ENCODE results near the gene COL27A1.

- TF ChIP-seq, protein P1, sequence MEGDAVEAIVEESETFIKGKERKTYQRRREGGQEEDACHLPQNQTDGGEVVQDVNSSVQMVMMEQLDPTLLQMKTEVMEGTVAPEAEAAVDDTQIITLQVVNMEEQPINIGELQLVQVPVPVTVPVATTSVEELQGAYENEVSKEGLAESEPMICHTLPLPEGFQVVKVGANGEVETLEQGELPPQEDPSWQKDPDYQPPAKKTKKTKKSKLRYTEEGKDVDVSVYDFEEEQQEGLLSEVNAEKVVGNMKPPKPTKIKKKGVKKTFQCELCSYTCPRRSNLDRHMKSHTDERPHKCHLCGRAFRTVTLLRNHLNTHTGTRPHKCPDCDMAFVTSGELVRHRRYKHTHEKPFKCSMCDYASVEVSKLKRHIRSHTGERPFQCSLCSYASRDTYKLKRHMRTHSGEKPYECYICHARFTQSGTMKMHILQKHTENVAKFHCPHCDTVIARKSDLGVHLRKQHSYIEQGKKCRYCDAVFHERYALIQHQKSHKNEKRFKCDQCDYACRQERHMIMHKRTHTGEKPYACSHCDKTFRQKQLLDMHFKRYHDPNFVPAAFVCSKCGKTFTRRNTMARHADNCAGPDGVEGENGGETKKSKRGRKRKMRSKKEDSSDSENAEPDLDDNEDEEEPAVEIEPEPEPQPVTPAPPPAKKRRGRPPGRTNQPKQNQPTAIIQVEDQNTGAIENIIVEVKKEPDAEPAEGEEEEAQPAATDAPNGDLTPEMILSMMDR (IDR thresholded peaks at IDR 0.05) = no peak
- no peak for TF ChIP-seq POLR2A (IDR thresholded peaks at IDR 0.05)
These were observed 104.6 kb downstream of the COL27A1 start for GRCh38 chr9:114259798-114260523.

All from testis (tissue), 2 donors.